Mesendoderm (in vitro differentiated cells): Measurements from ENCODE around the gene GPM6B.

Source experiments
- DNase-seq: peaks from one replicate; pipeline ENCODE4 v3.0.0; 2013
- H2AK5ac ChIP-seq: 2 replicates; pipeline ENCODE4 v1.6.1; 2013; ENCODE audit warnings: low read length, inconsistent platforms
- H2BK120ac ChIP-seq: 2 replicates; pipeline ENCODE4 v1.6.1; 2013; ENCODE audit warnings: low read depth, mild to moderate bottlenecking, low read length, moderate library complexity, mixed read lengths
- H2BK15ac ChIP-seq: replicated peaks from 2 replicates; pipeline ENCODE4 v1.6.1; 2013; ENCODE audit warnings: low read depth, mild to moderate bottlenecking, moderate library complexity
- H2BK5ac ChIP-seq: 2 replicates; pipeline ENCODE4 v1.6.1; 2013; ENCODE audit warnings: low read length, inconsistent platforms
- H3K18ac ChIP-seq: 2 replicates; pipeline ENCODE4 v1.6.1; 2013; ENCODE audit warnings: mild to moderate bottlenecking, low read length, mixed read lengths
- H3K23ac ChIP-seq: one replicate; pipeline ENCODE4 v1.6.1; 2013; ENCODE audit warnings: low read length
- H3K27ac ChIP-seq: 2 replicates; pipeline ENCODE4 v1.5.1; 2013; ENCODE audit warnings: low read depth, mild to moderate bottlenecking, inconsistent platforms, low read length, moderate library complexity
- H3K27me3 ChIP-seq: 2 replicates; pipeline ENCODE4 v1.6.1; 2013; ENCODE audit warnings: low read length, control low read depth, mild to moderate bottlenecking, inconsistent platforms; ENCODE audit not compliant: insufficient read depth, poor library complexity
- H3K36me3 ChIP-seq: 2 replicates; pipeline ENCODE4 v1.6.1; 2013; ENCODE audit warnings: low read length, inconsistent platforms; ENCODE audit not compliant: control insufficient read depth, insufficient read depth
- H3K4ac ChIP-seq: one replicate; pipeline ENCODE4 v1.6.1; 2013; ENCODE audit warnings: low read depth, mild to moderate bottlenecking, low read length, moderate library complexity
- H3K4me1 ChIP-seq: 2 replicates; pipeline ENCODE4 v1.6.1; 2013; ENCODE audit warnings: low read depth, low read length, inconsistent platforms; ENCODE audit not compliant: control insufficient read depth
- H3K4me2 ChIP-seq: 2 replicates; pipeline ENCODE4 v1.6.1; 2013; ENCODE audit warnings: low read length
- H3K4me3 ChIP-seq: 2 replicates; pipeline ENCODE4 v1.5.1; 2013; ENCODE audit warnings: mild to moderate bottlenecking, low read length
- H3K56ac ChIP-seq: one replicate; pipeline ENCODE4 v1.6.1; 2013; ENCODE audit warnings: low read length
- H3K79me1 ChIP-seq: 2 replicates; pipeline ENCODE4 v1.6.1; 2013; ENCODE audit warnings: low read length, inconsistent platforms
- H3K79me2 ChIP-seq: 2 replicates; pipeline ENCODE4 v1.6.1; 2013; ENCODE audit warnings: mild to moderate bottlenecking, low read length; ENCODE audit not compliant: control insufficient read depth, insufficient read depth
- H3K9ac ChIP-seq: 2 replicates; pipeline ENCODE4 v1.6.1; 2013; ENCODE audit warnings: low read length, inconsistent platforms
- H4K5ac ChIP-seq: one replicate; pipeline ENCODE4 v1.6.1; 2013; ENCODE audit warnings: low read length
- H4K8ac ChIP-seq: one replicate; pipeline ENCODE4 v1.6.1; 2013; ENCODE audit warnings: low read depth, mild to moderate bottlenecking, control low read depth, low read length, moderate library complexity
- WGBS: extraction: QIAGEN DNeasy Blood & Tissue Kit; methylation state at CpG from one replicate; pipeline ENCODE4 v1.1.7; 2013; ENCODE audit warnings: low lambda C conversion rate, missing lambda C conversion rate; ENCODE audit not compliant: insufficient coverage; ENCODE audit errors: extremely low coverage; 5-methylcytosine and 5-hydroxymethylcytosine counted together

GPM6B gene

GRCh38 chrX:13775837-13776236 lies 41.1 kb downstream of the GPM6B start:
- Histone ChIP-seq H4K8ac (no peak overlapping the region), H3K27ac (no peak overlapping the region)

GRCh38 chrX:13774696-13775095 lies 42.2 kb downstream of the GPM6B start:
- Histone ChIP-seq H3K79me2 (no peaks in the 10 kb centered on the region), H3K27ac (no peak overlapping the region), H3K27me3 (no peaks in the 10 kb centered on the region), H3K4me1 (no peaks in the 10 kb centered on the region), H4K8ac (no peak overlapping the region), H3K4me2 (no peak overlapping the region), H3K79me1 (no peaks in the 10 kb centered on the region), H3K56ac (no peak overlapping the region), H3K36me3 (no peaks in the 10 kb centered on the region), H3K23ac (no peak overlapping the region), H2AK5ac (no peak overlapping the region), H2BK120ac (no peak overlapping the region), H2BK15ac (no peak overlapping the region), H3K4me3 (no peak overlapping the region), H4K5ac (no peak overlapping the region), H3K4ac (no peak overlapping the region), H3K18ac (no peak overlapping the region), H3K9ac (no peak overlapping the region), H2BK5ac (no peak overlapping the region)
- DNase-seq: no peak
- no CpG with 5 or more reads among the region's 2 CpGs for WGBS

More at GRCh38 chrX:13775837-13776236, 41.1 kb downstream of the GPM6B start:
- no peak for DNase-seq
- no peak overlapping the region for H2BK15ac ChIP-seq
- no CpG with 5 or more reads among the region's 3 CpGs for WGBS
- H2AK5ac ChIP-seq: no peak overlapping the region
- no peaks in the 10 kb centered on the region for H3K79me1 ChIP-seq
- H3K4me1 ChIP-seq: peaks cover 4% of the 10 kb centered on the region
- H3K4me2 ChIP-seq: no peak overlapping the region
- no peak overlapping the region for H2BK5ac ChIP-seq
- H3K23ac ChIP-seq: no peak overlapping the region
- no peak overlapping the region for H4K5ac ChIP-seq
- H3K79me2 ChIP-seq: no peaks in the 10 kb centered on the region
- H3K4me3 ChIP-seq: no peak overlapping the region
- H3K4ac ChIP-seq: no peak overlapping the region
- H3K27me3 ChIP-seq: no peaks in the 10 kb centered on the region
- H3K56ac ChIP-seq: no peak overlapping the region
- H3K36me3 ChIP-seq: no peaks in the 10 kb centered on the region
- no peak overlapping the region for H3K18ac ChIP-seq
- no peak overlapping the region for H2BK120ac ChIP-seq
- H3K9ac ChIP-seq: no peak overlapping the region

DNA sequence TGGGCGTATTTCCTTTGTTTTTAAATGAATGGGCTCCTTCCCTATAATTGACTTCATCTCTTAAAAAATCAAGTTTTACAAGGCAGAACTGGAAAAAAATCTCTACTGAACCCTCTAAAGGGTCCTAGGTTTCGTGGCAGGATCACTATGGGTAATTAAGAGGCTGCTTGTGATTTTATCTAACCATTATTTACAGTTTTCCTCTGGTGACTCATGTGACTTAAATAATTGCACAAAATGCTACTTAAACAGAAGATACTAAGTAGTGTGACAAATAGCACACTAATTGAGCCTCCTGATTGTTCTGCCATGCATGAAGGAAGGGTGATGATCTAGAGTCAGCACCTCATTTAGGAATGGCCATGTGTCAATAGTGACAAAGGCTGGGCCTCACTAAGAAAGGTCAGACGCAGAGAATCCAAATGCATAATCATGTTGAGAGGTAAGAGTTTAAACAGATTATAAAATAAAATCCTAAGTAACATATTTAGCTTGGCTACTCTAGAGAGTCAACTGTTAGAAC lies 46.8 kb downstream of the GPM6B start:
- Histone ChIP-seq H2AK5ac (no peak overlapping the region), H4K8ac (no peak overlapping the region), H3K27me3 (no peaks in the 10 kb centered on the region), H3K27ac (no peak overlapping the region), H3K9ac (no peak overlapping the region), H2BK15ac (no peak overlapping the region), H3K4ac (no peak overlapping the region), H3K56ac (no peak overlapping the region), H3K79me1 (no peaks in the 10 kb centered on the region), H3K79me2 (no peaks in the 10 kb centered on the region), H3K23ac (no peak overlapping the region), H3K4me2 (no peak overlapping the region), H3K4me3 (no peak overlapping the region), H4K5ac (no peak overlapping the region), H3K18ac (no peak overlapping the region), H2BK5ac (no peak overlapping the region), H3K36me3 (no peaks in the 10 kb centered on the region), H3K4me1 (no peaks in the 10 kb centered on the region), H2BK120ac (no peak overlapping the region)
- no CpG with 5 or more reads among the region's 3 CpGs for WGBS
- DNase-seq: no peak

GRCh38 chrX:13768939-13769338 lies 48.0 kb downstream of the GPM6B start:
- H3K4me2 ChIP-seq: no peak overlapping the region
- H4K5ac ChIP-seq: no peak overlapping the region
- no peak overlapping the region for H3K18ac ChIP-seq
- no peak overlapping the region for H2BK5ac ChIP-seq
- no peak overlapping the region for H3K27ac ChIP-seq
- WGBS: no CpG with 5 or more reads among the region's 4 CpGs
- H3K56ac ChIP-seq: no peak overlapping the region
- H3K79me2 ChIP-seq: no peaks in the 10 kb centered on the region
- no peak overlapping the region for H2AK5ac ChIP-seq
- H3K4me3 ChIP-seq: no peak overlapping the region
- no peaks in the 10 kb centered on the region for H3K4me1 ChIP-seq
- DNase-seq: no peak
- H3K79me1 ChIP-seq: no peaks in the 10 kb centered on the region
- no peak overlapping the region for H3K9ac ChIP-seq
- no peaks in the 10 kb centered on the region for H3K36me3 ChIP-seq
- H3K23ac ChIP-seq: no peak overlapping the region
- no peak overlapping the region for H2BK15ac ChIP-seq
- H2BK120ac ChIP-seq: no peak overlapping the region
- no peaks in the 10 kb centered on the region for H3K27me3 ChIP-seq
- no peak overlapping the region for H3K4ac ChIP-seq
- H4K8ac ChIP-seq: no peak overlapping the region

- Histone ChIP-seq H3K27ac (no peak overlapping the region), H3K56ac (no peak overlapping the region), H3K4me2 (no peak overlapping the region), H3K79me1 (no peaks in the 10 kb centered on the region), H3K18ac (no peak overlapping the region), H4K8ac (no peak overlapping the region), H2BK120ac (no peak overlapping the region), H3K23ac (no peak overlapping the region), H3K4ac (no peak overlapping the region), H4K5ac (no peak overlapping the region), H3K79me2 (no peaks in the 10 kb centered on the region), H3K4me1 (no peaks in the 10 kb centered on the region), H3K4me3 (no peak overlapping the region), H2BK15ac (no peak overlapping the region), H3K36me3 (no peaks in the 10 kb centered on the region), H3K27me3 (no peaks in the 10 kb centered on the region), H3K9ac (no peak overlapping the region), H2AK5ac (no peak overlapping the region), H2BK5ac (no peak overlapping the region)
- peak; percentile 58 for DNase-seq
- WGBS: no CpG with 5 or more reads among the region's 6 CpGs
Measured at GRCh38 chrX:13764765-13765164, 52.1 kb downstream of the GPM6B start.

- H3K23ac ChIP-seq: no peak overlapping the region
- H4K5ac ChIP-seq: no peak overlapping the region
- H3K4ac ChIP-seq: no peak overlapping the region
- no peak overlapping the region for H2AK5ac ChIP-seq
- H3K56ac ChIP-seq: no peak overlapping the region
- H3K4me1 ChIP-seq: no peaks in the 10 kb centered on the region
- H3K4me3 ChIP-seq: no peak overlapping the region
- H3K9ac ChIP-seq: no peak overlapping the region
- WGBS: no CpG with 5 or more reads among the region's 7 CpGs
- H3K36me3 ChIP-seq: no peaks in the 10 kb centered on the region
- H3K27ac ChIP-seq: no peak overlapping the region
- no peaks in the 10 kb centered on the region for H3K27me3 ChIP-seq
- H3K18ac ChIP-seq: no peak overlapping the region
- no peaks in the 10 kb centered on the region for H3K79me1 ChIP-seq
- H4K8ac ChIP-seq: no peak overlapping the region
- H3K4me2 ChIP-seq: no peak overlapping the region
- no peaks in the 10 kb centered on the region for H3K79me2 ChIP-seq
- H2BK120ac ChIP-seq: no peak overlapping the region
- no peak for DNase-seq
- H2BK5ac ChIP-seq: no peak overlapping the region
- H2BK15ac ChIP-seq: no peak overlapping the region
Measured at GRCh38 chrX:13764281-13764680, 52.6 kb downstream of the GPM6B start.
